GM19324 (cell line): ENCODE results near the gene GNB4.

Experiments used
- ATAC-seq: cut with Tn5 transposase; IDR thresholded peaks from one replicate; pipeline ENCODE4 v1.9.1; 2021; ENCODE audit warnings: mild to moderate bottlenecking, moderate library complexity; ENCODE audit not compliant: unreplicated experiment, low FRiP score

Gene GNB4

DNA sequence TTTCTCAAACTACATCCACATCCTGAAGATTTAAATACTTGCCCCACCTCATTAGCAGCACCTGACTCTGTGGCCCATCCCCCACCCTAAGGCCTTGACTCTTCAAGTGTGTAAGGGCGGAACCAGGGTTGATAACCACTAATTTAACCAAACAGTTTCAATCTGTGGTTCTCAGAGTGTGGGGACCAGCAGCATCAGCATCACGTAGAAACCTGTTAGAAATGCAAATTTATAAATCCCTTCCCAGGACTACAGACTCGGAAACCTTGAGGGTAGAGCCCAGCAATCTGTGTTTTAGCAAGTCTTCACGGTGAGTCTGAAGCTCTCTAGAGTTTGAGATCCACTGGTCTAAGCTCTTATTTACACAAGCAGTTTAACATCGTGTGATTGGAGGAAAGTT, 12.4 kb downstream of the GNB4 start:
- peak; percentile 81 for ATAC-seq

DNA sequence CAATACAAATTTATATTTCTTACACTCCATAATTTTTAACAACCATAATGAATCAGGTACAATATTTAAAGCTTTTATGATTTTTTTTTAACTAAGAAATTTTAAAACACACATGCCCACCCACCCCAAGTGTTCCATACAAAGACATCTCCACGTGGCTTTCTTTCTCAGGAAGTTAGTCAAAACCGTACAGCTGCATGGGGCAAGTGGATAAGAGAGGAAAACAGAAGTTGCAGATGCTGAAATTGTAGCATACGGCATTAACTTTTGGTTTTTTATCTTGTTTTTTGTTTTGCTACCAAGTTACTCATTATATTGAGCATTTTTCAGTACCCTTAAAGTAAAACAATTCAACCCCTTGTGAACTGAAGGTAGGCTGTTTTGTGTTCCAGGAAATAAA, 14.8 kb downstream of the GNB4 start:
- no peak for ATAC-seq

DNA sequence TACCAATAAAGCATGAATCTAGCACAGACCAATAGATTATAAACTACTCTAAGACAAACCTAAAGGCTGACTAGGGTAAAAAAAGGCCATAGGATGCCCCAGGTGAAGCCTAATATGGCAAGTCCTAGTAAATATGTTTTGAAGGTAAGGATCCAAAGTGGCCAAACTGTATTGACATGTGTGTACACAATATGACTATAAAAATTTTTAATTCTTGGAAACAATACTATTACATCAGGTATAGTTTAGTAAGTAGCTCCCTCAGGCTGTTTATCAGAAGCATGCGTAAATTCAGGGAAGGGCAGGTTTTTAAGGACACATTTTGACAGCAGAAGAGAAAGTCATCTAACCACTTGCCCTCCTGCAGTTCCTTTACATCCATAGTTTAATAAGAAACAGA, 18.8 kb downstream of the GNB4 start:
- no peak for ATAC-seq

DNA sequence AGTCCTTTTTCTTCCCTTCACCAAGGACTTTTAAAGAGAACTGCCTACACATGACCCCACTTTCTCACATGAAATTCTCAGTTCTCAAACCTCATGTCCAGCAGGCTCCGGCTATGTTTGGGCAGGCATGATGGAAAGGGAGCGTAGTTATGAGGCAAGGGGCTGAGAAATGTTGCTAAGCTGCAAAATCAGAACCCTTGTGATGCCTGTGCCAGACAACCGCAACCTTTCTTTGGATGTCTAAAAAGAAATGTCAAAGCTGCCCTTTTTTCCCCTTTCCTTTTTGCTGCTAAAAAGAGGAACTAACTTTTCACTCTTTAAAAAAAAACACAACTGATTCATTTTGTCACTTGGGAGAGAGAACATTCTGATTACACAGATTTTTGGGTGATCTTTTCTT, 19.2 kb downstream of the GNB4 start:
- no peak for ATAC-seq

DNA sequence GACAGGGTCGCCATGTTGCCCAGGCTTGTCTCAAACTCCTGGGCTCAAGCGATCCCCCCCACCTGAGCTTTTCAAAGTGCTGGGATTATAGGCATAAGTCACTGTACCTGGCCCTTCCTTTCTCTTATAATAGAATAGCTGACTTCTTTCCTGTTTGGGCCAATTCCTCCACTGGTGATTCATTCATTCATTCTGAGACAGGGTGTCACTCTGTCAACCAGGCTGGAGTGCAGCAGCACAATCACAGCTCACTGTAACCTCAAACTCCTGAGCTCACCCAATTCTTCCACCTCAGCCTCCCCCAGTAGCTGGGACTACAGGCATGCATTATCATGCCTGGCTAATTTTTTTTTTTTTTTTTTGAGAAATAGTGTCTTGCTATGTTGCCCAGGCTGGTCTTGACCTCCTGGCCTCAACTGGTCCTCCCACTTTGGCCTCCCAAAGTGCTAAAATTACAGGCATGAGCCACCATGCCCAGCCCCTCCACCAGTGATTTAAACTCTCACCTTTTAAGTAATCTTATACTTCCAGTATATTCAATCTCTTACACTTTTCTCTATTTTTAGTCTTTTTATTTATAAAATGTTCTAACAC, 20.9 kb downstream of the GNB4 start:
- ATAC-seq: no peak

DNA sequence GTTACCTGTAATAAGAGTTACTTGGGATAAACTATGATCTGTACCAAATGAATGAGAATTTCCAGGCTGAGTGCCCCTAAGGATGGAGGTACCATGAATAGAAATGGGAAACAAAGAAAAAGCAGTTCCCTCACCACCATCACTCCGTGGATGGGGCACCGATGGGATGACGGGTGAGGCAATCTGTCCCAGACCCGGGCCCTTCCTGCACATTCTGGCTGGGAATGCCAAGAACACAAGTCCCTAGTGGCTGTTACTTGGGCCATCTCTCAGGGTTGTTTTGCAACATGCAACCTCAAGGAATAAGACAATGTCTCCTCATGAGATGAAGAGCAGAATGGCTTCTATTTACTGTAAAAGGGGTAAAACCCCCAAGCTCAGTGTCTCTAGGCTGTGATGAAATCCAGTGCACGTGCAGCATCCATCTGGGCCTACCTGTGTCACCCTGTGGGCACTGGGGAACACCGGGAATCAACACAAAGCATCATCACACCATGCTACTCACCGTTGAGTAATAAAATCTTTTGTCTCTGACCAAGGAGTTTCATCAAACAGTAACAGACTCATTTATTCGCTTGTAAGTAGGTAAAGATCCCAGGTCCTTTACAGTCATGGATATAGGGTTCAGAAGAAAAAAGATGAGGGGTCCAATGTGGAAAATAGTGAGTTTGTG, 22.3 kb downstream of the GNB4 start:
- no peak for ATAC-seq

DNA sequence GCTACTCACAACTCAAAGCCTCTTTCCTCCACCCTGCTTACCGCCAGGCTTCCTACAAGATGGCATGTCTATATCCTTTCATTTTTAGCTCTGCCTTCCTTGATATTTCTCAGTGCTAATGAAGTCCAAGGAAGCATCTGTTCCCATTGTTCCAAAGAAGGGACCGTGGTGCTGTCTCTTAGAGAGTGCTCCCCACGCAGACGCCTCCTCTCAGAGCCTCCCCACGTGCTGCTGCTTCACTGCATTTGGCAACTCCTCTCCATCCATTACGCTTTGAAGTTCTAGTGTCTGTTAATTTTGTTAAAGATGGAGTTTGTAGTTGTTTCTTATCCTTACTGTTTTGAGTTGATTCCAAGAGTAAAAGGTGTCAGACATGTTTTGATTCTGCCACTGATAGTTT, 26.2 kb downstream of the GNB4 start:
- ATAC-seq: no peak

DNA sequence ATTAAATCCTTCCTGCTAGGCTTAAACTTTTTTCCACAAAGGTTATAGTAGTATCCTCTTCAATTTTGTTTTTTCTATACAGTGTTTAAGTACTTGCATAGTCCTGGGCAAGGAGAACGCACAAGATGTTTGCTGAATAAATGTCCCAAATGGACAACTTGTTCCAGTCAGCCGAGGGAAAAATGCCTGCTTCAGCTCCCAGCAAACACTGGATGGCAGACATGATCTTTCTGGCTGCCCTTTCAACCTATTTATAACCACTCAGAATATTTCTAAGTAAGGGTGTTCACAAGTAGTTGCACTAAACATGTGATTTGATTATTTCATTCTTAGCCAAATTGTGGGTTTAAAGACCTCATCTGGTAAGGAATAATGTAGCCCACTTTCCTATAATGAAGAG, 29.8 kb downstream of the GNB4 start:
- no peak for ATAC-seq

DNA sequence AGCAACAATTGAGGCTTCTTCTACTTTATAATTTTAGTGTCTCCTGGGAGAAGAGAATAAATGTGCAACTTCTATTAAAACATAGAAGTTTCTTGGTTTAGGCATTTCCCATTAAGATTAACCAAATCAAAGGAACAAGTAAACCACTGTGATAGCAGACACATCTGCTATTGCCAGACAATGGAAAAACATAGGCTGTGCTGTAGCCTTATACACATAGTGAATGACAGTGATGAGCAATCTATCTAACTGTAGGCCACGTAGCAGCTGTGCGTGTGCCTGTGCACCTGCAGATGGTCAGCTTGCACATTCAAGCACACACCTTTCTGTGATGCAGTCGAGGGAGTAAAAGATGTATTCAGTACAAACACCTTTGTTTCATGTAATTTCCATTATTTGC, 32.7 kb downstream of the GNB4 start:
- ATAC-seq: no peak

DNA sequence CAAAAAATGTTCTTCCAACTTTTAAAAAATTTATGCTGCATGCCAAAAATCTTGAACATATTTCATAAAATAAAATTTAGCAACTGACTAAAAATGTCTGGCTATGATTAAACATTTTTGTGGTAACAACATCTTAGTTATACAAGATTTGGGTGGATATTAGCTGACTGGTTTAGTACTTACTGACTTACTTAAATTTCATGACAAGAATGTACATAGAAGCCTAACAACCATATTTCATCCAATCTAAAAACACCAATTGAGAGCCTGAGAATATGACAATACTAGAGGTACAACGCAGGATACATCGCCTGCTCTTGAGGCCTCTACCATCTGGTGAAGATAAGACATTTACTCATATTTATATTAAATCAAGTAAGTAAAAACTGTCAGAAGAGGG, 34.6 kb downstream of the GNB4 start:
- no peak for ATAC-seq

DNA sequence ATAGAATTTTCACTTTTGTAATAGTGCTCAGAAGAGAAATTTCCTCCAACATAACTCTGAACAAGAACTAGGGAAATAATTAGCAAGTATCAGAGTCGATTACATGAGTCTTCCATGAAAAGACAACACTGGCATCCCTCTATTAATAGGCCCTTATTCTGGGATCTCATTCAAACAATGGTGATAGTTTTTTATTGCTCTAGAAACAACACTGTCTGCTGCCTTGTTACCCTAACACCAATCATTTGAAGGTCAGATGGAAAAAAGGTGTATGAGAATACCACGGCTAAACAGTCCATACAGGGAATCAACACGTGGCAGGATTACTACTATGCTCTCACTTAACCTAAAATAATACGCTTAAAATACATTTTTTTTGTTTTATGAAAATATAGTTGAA, 35.9 kb downstream of the GNB4 start:
- ATAC-seq: no peak

DNA sequence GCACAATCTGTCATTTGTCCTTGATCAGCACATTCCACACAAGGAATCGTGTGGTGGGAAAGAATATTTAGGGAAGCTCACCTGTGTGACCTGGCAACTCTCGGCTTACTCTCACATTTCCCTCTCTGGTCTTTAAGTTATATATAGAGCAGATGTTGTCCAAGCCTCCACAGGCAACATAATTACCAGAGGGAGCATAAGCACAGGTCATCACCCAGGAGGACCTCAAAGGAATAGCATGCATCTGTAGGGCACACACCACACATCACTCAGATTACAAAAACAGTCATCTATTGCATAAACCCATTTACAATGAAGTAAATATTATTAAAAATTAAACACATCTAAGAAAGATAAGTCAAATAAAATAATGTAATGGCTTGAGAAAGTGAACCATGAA, 36.5 kb downstream of the GNB4 start:
- ATAC-seq: no peak

DNA sequence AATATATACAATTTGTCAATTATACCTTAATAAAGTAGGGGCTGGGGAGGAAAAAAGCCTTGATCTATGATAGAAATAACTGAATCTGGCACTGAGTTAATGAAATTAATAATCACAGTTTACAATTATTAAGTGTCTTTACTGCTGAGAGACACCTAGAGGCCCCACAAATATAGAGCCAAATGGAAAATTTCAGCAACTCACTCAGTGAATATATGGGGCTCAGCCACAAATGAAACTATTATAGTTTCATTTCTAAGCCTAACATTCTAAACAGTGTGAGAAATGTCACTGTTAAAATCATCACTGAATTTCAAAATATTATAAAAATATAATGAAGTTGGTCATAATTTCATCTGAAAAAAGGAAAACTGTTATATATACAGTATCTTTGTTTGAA, 40.3 kb downstream of the GNB4 start:
- ATAC-seq: no peak

DNA sequence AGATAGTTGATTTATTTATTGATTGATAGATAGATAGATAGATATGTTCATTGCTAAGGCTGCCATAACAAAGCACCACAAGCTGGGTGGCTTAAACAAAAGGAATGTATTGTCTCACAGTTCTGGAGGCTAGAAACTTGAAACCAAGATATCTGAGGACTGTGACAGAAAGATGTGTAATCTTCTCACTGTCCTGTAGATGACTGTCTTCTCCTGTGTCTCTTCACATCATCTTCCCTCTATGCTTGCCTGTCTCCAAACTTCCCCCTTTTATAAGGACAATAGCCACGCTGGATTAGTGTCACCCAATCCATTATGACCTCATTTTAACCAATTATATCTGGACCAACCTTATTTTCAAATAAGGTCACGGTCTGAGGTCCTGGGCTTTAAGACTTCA, 40.9 kb downstream of the GNB4 start:
- no peak for ATAC-seq

DNA sequence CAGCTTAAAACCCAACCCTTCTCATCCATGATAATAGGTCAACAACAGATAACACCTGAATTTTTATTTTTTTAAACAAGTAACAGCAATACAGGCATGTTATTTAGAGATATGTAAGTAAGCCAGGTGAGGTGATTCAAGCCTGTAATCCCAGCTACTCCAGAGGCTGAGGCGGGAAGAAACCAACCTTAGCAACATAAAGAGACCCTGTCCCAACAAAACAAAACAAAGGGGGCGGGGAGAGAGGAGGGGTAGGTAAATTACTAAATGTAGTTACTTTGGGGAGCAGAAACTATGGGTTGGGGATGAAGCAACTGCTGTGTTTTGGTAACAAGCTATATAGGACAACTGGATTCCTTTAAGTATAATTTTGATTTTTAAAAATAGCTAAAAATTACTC, 47.0 kb downstream of the GNB4 start:
- ATAC-seq: no peak

DNA sequence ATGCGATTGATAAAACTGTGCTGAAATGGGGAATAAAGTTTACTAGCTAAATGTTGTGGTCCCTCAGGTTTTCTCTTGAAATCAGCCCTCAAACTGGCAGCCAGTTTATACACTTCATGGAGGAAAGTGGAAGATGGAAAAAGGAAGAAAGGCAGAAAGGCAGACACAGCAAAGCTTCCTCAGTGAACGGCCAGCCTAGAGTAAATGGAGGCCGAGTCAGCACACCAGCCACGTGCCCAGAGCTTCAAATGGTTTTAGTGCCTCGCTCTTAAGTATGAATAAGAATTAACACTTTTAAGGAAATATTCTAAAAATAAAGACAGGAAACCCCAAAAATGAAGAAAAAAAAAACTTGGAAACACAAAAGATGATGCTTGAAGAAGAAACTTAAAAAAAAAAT, 48.3 kb downstream of the GNB4 start:
- ATAC-seq: no peak

DNA sequence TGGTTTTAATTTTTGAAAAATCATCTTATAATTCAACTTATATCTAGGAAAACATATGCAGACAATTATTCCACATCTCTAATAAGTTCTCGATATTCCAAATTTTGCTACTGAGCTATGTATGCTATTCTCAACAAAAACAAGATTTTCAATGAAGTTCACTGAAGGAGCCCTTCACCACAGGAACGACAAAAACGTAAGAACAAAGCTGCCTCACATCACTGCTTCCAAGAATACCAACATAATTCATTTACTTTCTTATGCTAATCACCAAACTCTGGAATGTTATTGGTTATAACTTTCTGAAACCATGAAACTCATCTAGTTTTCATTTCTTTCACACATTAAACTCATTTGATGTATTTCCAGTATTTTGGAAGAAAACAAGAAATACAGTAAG, 49.7 kb downstream of the GNB4 start:
- ATAC-seq: no peak

DNA sequence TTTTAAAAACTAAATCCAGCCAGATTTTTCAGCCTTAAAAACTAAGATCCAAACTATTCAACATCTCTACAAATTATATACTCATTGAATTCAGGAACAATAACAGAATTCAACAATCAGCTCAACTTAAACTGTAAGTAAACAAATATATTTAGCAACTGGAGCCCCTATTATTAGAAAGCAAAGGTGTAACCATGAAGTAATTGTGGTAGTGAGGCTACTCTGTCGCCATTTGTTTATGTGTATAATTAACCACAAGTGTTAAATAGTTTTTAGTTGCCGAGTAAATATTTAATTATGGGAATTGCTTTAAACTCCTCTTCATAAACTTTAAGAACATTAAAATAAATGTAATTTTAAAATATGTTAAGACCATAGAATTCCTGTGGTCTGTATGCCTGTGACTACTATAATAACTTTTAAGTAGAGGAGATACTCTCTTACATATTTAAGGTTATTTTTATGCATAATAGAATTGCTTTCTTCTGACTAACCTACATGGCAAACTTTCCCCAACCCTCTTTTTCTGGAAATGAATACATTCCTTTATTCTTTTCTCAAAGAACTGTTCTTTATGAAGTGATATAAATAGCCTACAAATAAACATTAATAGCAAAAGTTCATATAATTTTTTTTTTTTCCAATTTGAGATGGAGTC, 52.6 kb downstream of the GNB4 start:
- no peak for ATAC-seq

DNA sequence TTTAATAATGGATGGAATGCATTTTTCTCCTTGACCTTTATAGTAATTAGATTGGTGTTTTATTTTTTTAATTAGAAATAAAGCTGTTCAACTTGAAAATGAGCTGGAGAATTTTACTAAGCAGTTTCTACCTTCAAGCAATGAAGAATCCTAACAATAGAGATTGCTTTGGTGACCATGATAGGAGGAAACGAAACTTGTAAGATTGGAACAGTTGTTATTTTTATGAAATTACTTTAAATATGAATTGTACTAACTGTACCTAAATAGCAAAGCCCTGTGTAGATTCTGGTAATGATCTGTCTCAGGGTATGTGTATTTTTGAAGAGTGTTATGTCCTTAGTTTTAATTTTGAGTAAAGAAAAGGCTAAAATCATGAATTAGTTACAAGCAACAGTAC, 59.4 kb downstream of the GNB4 start:
- ATAC-seq: no peak

DNA sequence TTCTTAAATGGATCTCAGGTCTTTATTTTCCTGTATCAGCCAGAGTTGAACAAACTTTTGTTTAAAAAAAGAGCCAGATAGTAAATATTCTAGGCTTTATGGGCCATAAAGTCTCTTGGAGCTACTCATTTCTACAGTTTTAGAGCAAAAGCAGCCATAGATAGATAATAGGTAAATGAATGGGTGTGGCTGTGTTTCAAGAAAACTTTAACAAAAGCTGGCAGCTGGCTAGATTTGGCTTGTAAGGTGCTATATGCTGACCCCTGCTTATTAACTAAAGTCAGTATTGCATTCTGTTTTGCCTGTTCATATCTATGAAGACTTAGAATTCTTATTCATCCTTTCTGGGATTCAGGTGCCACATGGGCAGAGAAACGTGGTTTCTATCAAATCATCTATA, 74.8 kb downstream of the GNB4 start:
- no peak for ATAC-seq

DNA sequence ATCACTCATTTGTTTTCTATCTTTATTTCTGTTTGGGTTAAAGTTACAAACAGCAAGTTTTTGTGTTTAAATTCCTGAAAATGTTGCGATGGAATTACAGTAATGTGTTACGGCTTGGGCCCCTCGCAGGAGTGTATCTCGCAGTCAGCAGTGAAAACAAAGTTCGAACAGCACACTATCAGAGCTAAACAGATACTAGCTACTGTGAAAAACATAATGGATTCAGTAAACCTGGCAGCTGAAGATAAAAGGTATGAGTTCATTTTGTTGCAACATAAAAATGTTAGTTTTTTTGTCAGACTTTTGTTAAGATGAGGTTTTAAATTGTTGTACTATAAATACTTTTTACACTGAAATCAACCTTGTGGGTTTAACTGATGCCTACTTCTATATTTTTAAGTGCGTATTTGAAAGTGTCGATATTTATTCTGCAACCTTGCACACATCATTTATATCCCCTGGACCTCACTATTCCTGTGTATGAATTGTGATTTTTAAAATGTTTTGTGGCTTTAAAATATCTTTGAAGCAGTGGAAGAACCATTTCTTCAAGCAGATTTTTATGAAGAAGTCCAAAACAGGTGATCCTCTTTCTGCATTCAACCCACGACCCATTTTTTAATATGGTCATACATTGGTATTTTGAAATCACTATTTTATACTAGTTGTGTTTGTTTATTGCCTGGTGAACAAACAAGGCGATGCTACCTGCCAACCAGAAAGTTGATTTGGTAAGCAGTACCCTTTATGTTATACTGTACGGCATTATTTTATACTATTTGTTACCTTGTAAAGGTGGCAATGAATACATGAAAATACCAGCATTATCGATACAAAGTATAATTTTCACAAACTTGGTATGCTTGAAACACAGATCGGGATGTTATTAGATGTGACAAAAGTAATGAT, 75.9 kb downstream of the GNB4 start:
- no peak for ATAC-seq
